ENCODE results near the gene CACNA1C. TPM values are rescaled to one million over a fixed set of nuclear protein-coding genes. Genes with fewer than 3 reads are reported as not detected.
A peak's percentile ranks its signal among the peaks of the same experiment; 100 is the strongest.

CACNA1C gene
- total and polyA plus RNA-seq, 2 of the 4 experiments (the other 2 are of a cell fraction), result 1.6 to 2.6 TPM

DNA sequence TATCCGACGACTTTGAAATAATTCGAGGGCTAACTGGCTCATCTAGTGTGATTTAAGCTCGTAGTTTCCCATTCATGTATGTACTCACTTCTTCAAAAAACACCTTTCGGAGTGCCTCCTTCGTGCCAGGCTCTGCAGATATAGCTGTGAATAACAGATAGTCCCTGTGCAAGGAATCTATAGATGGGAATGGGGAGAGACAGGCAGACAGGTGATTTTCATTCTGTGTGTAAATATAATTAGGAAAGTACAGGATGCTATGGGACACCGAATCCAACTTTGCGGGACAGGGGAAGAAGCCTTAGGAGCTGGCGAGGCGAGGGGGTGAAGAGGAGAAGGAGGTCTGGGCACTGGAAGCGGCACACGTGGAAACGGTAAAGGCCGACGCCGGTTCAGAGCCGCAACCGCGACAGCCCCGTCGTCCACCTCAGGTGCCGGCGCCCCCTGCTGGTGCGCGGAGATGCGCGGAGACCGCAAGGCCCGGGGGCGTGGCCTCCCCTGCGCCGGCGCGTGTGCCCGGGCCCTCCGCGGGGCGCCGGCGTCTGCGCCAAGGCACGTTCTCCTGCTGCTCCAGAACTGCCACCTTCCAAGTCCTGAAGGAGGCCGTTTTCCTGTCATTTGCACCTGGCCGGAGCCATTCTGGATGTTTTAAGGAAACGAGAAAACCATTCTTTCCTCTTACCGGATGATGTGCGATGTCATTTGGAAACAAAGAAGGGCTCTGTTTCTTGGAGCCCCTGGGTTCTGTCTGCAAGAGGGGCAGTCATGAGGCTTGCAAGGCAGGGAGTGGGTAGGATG lies 18.0 kb upstream of the CACNA1C start:
- no peak overlapping the region for H2BK20ac ChIP-seq (ENCODE audit: low read depth, low read length)
- H3K23ac ChIP-seq (ENCODE audit: low read depth, low read length), result no peak overlapping the region
- 0% methylated on average over 14 of the region's 47 CpGs; no CpG with 5 or more reads in 1 of the 2 experiments for WGBS, 2 experiments (ENCODE audit: extremely low coverage in 2 of 2, insufficient read length in 1 of 2)
- no peak overlapping the region; the same call in 1 of the 2 replicates for H4K91ac ChIP-seq (ENCODE audit: insufficient read depth, low read depth, low read length)
- H3K36me3 ChIP-seq (ENCODE audit: control insufficient read depth, insufficient read depth, low read length), result no peaks in the 10 kb centered on the region
- H4K20me1 ChIP-seq (ENCODE audit: insufficient read depth, low read length), result no peaks in the 10 kb centered on the region
- peak; percentile 66 for DNase-seq
- BruUV-seq (replicated peaks), result no TSS peak
- H4K5ac ChIP-seq (ENCODE audit: low read depth, low read length), result peak overlapping the region; percentile 20; the same call in 1 of the 2 replicates
- peak overlapping the region; percentile 95; the same call in 1 of the 2 replicates for H3K14ac ChIP-seq (replicated peaks; ENCODE audit: low read depth, low read length)
- no peaks in the 10 kb centered on the region for H3K4me1 ChIP-seq (ENCODE audit: control insufficient read depth, insufficient read depth, low read length)
- peak overlapping the region; percentile 76; the same call in 2 of the 3 replicates for H2BK15ac ChIP-seq (ENCODE audit: low read depth, low read length)
- ATAC-seq (ENCODE audit: low read depth), result peak; percentile 100
- no peaks in the 10 kb centered on the region for H3K9me1 ChIP-seq (ENCODE audit: insufficient read depth, low read length)
- H2BK5ac ChIP-seq (ENCODE audit: low read depth, low read length, poor library complexity, severe bottlenecking), result no peak overlapping the region
- H3K27me3 ChIP-seq (ENCODE audit: control insufficient read depth, insufficient read depth, low read length), result peaks cover 38% of the 10 kb centered on the region
- peak overlapping the region; percentile 31 for H2AK9ac ChIP-seq (replicated peaks; ENCODE audit: low read depth, low read length, poor library complexity)
- no peaks in the 10 kb centered on the region for H3K9me3 ChIP-seq (ENCODE audit: control insufficient read depth, insufficient read depth, low read length)
- peak overlapping the region; percentile 86 for H2AFZ ChIP-seq (replicated peaks; ENCODE audit: low read length, poor library complexity)
- H4K8ac ChIP-seq (ENCODE audit: low read depth in 2 of 2, low read length in 2 of 2), result peak overlapping the region; percentile 77 to 84
- H2AK5ac ChIP-seq (ENCODE audit: low read depth, low read length), result no peak overlapping the region
- in situ Hi-C loops (cut with MboI; ENCODE audit: low sequenced_read_pairs) (no loop called here), dilution Hi-C loops (cut with HindIII; ENCODE audit: low sequenced_read_pairs, unreplicated experiment) (no loop called here), intact Hi-C loops (cut with micrococcal nuclease) (loop anchor here (1.0 kb wide), 1 partner anchor 239 kb away; no protein-coding TSS in a partner anchor)
- H3K9ac ChIP-seq (ENCODE audit: low read depth, low read length), result peak overlapping the region; percentile 36
- H3K4ac ChIP-seq (ENCODE audit: low read depth, low read length), result peak overlapping the region; percentile 66
- H3K4me2 ChIP-seq (ENCODE audit: low read depth, low read length), result peak overlapping the region; percentile 85
- POLR2A ChIA-PET (ENCODE audit: unreplicated experiment), result interaction anchor here (0.6 kb wide), 1 partner anchor 249 kb away, joined by 3 read pairs; no protein-coding TSS in a partner anchor
- H3K79me1 ChIP-seq (ENCODE audit: low read depth in 1 of 2, low read length in 2 of 2), result no peaks in the 10 kb centered on the region
- H3K18ac ChIP-seq (ENCODE audit: low read depth, low read length), result no peak overlapping the region
- no peak overlapping the region for H3K56ac ChIP-seq (ENCODE audit: extremely low read depth, insufficient read depth, low read length)
- H3K27ac ChIP-seq (ENCODE audit: insufficient read depth, low read length), result no peak overlapping the region
- CTCF ChIA-PET, result interaction anchor here (0.5 to 1.2 kb wide), 5 partner anchors 10 to 356 kb away, joined by 3 to 4 read pairs (median 3); no protein-coding TSS in a partner anchor
- H2BK120ac ChIP-seq (ENCODE audit: low read depth, low read length), result peak overlapping the region; percentile 73
- H3K4me3 ChIP-seq (ENCODE audit: insufficient read depth, low read depth, low read length), result peak overlapping the region; percentile 18
- TF ChIP-seq RCOR1 (IDR thresholded peaks at IDR 0.05; ENCODE audit: insufficient replicate concordance, low read length) (no peak), FOS (IDR thresholded peaks at IDR 0.05; ENCODE audit: low read depth, low read length) (no peak), BHLHE40 (IDR thresholded peaks at IDR 0.05; ENCODE audit: low read depth, low read length) (peak; percentile 74; the same call in 1 of the 2 replicates), CHD1 (IDR thresholded peaks at IDR 0.05; ENCODE audit: low read depth, low read length) (no peak), CTCF (conservative IDR thresholded peaks at IDR 0.05; ENCODE audit: low read depth, low read length) (peak; percentile 96), NFE2L2 (IDR thresholded peaks at IDR 0.05; ENCODE audit: low read depth, low read length) (no peak), USF2 (IDR thresholded peaks at IDR 0.05; ENCODE audit: low read depth, low read length) (no peak), MAFK (IDR thresholded peaks at IDR 0.05; ENCODE audit: low read depth, low read length) (no peak), POLR2A (IDR thresholded peaks at IDR 0.05; ENCODE audit: low read depth, low read length) (0 out of 2 replicates have a peak, but pooled peaks have one; percentile 37), MXI1 (IDR thresholded peaks at IDR 0.05; ENCODE audit: borderline replicate concordance, low read depth, low read length) (peak; percentile 74; the same call in 1 of the 2 replicates), CEBPB (IDR thresholded peaks at IDR 0.05; ENCODE audit: low read depth, low read length) (no peak), RFX5 (IDR thresholded peaks at IDR 0.05; ENCODE audit: low read depth, low read length) (no peak), RAD21 (IDR thresholded peaks at IDR 0.05; ENCODE audit: low read length) (peak; percentile 87)
- TF ChIP-seq, protein P1, sequence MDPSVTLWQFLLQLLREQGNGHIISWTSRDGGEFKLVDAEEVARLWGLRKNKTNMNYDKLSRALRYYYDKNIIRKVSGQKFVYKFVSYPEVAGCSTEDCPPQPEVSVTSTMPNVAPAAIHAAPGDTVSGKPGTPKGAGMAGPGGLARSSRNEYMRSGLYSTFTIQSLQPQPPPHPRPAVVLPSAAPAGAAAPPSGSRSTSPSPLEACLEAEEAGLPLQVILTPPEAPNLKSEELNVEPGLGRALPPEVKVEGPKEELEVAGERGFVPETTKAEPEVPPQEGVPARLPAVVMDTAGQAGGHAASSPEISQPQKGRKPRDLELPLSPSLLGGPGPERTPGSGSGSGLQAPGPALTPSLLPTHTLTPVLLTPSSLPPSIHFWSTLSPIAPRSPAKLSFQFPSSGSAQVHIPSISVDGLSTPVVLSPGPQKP (IDR thresholded peaks at IDR 0.05; ENCODE audit: borderline replicate concordance, low read depth, low read length), result no peak

Data from IMR-90 (cell line).